ENCODE measurements around the gene MED27.

MED27 gene

DNA sequence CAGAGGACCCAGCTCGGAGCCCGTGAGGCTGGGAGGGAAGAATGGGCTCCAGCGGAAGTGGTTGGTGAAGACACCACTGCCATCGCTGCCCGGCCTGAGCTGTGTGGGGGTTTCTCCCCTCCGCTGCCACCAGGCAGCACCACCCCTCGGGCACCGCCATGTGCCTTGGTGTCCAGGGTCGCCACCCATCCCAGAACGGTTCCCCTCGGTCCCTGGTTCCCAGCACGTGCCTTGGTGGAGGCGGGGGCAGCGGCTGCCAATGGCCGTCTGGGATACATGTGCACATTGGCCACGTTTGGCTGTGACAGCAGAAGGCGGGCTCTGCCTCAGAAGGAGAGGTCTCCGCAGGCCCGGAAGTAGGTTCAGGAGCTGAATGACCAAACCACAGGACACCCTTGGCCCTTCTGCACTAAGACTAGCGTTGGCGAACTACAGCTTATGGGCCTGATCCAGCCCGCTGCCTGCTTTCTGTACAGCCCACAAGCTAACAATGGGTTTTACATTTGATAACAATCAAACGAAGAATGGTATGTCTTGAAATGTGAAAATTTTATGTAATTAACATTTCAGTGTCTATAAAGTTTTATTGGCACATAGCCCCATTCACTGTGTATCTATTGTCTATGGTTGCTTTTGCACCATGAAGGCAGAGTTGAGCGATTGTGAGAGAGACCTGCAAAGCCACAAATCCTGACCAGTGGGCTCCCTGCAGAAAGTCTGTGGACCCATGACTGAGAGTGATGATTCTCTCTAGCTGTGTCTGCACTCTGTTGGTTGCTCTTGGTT is 248.1 kb downstream of the MED27 start:
- Mint-ChIP-seq H3K27ac (no peak overlapping the region), H3K9me3 (no peaks in the 10 kb centered on the region), H3K4me3 (no peak overlapping the region), H3K36me3 (no peaks in the 10 kb centered on the region), H3K4me1 (peaks cover 6% of the 10 kb centered on the region)
- ATAC-seq (no peak), DNase-seq (ENCODE audit: low spot score in 2 of 2) (no peak)

DNA sequence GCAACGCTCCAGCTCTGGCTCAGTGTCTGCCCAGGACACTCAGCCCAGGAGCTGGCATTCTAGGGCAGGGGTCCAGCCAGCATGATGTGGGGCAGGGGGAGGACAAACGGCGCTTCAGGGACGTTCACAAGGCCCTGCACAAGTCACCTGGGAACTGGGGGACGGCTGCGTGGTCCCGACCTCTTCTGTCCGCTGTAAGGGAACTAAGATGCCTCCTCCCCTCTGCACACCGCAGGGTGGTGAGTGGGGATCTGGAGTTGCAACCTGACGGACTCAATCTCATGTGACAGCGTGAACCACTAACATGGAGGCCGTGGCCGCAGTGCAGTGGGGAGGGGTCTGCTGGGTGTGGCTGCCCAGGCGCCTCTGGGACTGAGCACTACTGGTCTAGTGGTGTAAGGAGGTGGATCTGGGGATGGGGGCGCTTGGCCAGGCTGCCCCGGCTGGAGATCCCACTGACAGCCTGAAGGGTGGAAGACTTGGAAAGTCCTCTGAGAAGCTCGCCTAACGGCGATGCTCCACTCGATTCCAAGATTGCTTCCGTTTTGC is 251.8 kb downstream of the MED27 start:
- Mint-ChIP-seq H3K4me1 (peaks cover 2% of the 10 kb centered on the region), H3K27ac (no peak overlapping the region), H3K36me3 (no peaks in the 10 kb centered on the region), H3K4me3 (no peak overlapping the region), H3K9me3 (no peaks in the 10 kb centered on the region)
- DNase-seq (ENCODE audit: low spot score in 2 of 2): no peak
- no peak for ATAC-seq

DNA sequence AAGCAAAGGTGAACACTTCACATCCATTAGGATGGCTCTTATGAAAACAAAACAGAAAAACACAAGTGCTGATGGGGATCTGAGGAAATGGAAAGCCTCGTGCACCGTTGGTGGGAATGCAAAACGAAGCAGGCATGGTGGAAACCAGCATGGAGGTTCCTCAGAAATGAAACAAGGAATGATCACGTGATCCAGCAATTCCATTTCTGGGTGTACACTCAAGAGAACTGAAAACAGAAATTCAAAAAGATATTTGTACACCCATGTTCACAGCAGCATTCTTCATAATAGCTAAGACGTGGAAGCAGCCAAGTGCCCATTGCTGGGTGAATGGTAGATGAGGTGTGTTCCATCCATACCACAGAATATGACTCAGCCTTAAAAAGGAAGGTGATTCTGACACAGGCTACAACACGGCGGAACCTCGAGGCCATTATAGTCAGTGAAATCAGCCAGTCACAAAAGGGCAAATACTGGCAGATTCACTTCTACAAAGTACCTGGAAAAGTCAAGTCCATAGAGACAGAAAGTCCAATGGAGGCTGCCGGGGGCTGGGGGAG is 252.6 kb downstream of the MED27 start:
- Mint-ChIP-seq H3K36me3 (no peaks in the 10 kb centered on the region), H3K9me3 (no peaks in the 10 kb centered on the region), H3K4me1 (no peaks in the 10 kb centered on the region), H3K4me3 (no peak overlapping the region), H3K27ac (no peak overlapping the region)
- no peak for DNase-seq (ENCODE audit: low spot score in 2 of 2)
- ATAC-seq: peak; percentile 40

DNA sequence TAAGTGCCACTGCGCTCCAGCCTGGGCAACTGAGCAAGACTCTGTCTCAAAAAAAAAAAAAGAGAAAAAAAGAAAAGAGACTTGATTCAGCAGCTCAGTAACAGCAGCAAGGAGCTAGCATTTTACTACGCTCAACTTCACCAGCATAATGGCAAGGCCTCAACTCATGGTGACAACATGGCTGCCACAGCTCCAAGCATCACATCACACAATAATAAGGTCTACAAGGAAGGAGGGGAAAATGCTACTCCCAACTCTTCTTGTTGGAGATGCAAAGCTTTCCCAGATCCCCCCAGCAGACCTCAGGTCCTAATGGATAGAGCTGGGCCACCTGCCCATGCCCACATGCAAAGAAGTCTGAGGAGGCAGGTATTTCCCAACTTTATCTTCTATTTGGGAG is 253.6 kb downstream of the MED27 start:
- no peaks in the 10 kb centered on the region for H3K4me1 Mint-ChIP-seq
- H3K4me3 Mint-ChIP-seq: no peak overlapping the region
- H3K36me3 Mint-ChIP-seq: no peaks in the 10 kb centered on the region
- H3K9me3 Mint-ChIP-seq: no peaks in the 10 kb centered on the region
- ATAC-seq (no peak), DNase-seq (ENCODE audit: low spot score in 2 of 2) (no peak)
- no peak overlapping the region for H3K27ac Mint-ChIP-seq

DNA sequence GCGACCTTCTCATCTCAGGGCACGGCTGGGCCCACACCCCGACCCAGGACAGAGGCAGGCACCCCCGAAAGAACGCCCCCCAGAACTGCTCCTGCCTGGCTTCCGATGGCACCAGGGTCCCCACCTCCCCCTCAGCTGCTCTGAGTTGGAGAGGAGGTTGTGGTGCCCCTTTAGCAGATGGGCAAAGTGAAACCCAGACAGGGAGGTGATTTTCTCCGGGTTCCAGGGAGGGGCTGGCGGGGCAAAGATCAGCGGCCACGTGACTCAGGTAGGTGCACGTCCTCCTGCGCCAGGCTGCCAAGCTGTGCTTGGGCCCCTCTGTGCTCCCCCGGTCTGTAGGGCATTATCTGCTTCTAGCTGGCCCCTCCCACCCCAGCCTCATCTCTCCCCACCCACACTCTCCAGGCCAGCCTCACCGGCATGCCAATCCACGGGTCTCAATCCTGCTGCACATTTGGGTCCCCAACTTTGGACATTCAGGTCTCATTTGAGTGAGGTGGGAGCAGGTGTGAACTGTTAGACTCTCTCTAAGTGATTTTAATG is 254.6 kb downstream of the MED27 start:
- no peak overlapping the region for H3K27ac Mint-ChIP-seq
- no peaks in the 10 kb centered on the region for H3K36me3 Mint-ChIP-seq
- DNase-seq (ENCODE audit: low spot score in 2 of 2): no peak
- no peak overlapping the region for H3K4me3 Mint-ChIP-seq
- no peak for ATAC-seq
- no peaks in the 10 kb centered on the region for H3K4me1 Mint-ChIP-seq
- H3K9me3 Mint-ChIP-seq: no peaks in the 10 kb centered on the region

DNA sequence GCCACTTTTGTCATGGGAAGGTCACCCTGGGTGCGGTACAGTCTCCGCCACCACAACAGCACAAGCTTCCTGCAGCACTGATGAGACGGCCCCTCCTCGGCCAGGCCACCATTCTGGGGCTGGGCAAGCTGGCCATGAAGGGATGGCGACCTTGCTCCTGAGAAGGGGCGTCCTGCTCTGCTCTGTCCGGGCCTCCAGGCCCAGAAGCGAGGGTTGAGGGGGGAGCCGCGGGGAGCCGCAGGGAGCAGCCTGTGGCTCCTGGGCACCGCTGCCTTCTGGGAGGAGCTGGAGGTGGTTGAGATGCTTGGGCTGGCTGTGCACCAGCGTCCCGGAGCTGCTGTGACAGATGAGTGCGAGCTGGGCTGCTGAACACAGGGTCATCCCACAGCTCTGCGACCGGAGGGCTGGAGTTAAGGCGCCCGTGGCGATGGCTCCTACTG is 255.5 kb downstream of the MED27 start:
- Mint-ChIP-seq H3K4me3 (no peak overlapping the region), H3K36me3 (no peaks in the 10 kb centered on the region), H3K4me1 (no peaks in the 10 kb centered on the region), H3K27ac (no peak overlapping the region), H3K9me3 (no peaks in the 10 kb centered on the region)
- DNase-seq (ENCODE audit: low spot score in 2 of 2) (no peak), ATAC-seq (no peak)

DNA sequence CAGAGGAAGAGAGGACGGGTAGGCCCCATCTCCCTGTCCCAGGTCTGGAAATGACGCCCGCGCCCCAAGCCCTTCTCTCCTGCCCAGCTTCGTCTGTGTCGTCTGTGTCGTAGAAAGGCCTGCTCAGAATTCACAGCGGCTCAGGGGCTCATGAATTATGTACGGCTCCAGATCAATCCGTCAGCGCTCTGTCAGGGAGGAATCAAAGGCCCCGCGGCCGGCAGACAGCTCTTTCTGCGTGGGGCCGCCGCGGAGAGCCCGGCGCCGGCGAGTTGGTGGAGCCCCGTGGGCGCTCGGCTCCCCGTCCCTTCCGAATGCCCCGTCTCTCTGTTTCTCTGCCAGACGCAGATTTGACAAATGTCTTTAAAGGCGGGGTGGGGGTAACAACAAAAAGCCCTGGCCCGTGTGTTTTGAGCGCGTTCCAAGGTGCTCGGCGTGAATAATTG is 255.9 kb downstream of the MED27 start:
- Mint-ChIP-seq H3K4me1 (no peaks in the 10 kb centered on the region), H3K27ac (no peak overlapping the region), H3K9me3 (no peaks in the 10 kb centered on the region), H3K4me3 (no peak overlapping the region), H3K36me3 (no peaks in the 10 kb centered on the region)
- ATAC-seq: peak; percentile 21
- DNase-seq (ENCODE audit: low spot score in 2 of 2): no peak

DNA sequence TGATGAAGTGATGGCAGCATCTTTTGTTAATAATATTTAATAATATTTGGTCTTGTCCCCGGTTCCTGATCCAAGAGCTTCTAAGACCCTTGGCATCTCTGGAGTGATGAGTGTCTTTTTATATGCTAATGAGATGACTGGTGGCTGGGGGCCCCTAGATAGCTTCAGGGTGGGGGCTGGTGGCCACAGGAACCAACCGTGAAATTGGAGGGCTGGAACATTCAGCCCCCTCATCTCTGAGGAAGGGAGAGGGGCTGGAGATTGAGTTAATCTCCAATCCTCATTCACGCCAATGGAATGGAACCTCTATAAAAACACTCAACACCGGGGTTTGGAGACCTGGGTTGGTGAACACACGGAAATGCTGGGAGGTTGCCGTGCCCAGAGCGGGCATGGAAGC is 261.6 kb downstream of the MED27 start:
- Mint-ChIP-seq H3K27ac (no peak overlapping the region), H3K4me1 (no peaks in the 10 kb centered on the region), H3K4me3 (no peak overlapping the region), H3K9me3 (no peaks in the 10 kb centered on the region), H3K36me3 (no peaks in the 10 kb centered on the region)
- no peak for ATAC-seq
- DNase-seq (ENCODE audit: low spot score in 2 of 2): no peak

DNA sequence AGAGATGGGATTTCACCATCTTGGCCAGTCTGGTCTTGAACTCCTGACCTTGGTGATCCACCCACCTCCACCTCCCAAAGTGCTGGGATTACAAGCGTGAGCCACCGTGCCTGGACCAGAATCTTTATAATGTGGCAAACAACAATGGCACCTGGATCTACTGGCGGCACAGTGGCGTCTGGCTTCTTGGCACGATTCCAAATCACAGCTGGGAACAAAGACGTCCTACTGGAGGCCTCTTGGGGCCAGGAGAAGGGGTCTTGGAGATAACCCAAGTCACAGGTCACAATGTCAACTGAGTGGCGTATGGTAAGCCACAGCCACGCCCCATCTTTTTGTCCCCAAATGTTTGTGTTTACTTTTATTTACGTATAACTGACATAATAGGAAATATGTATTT is 262.0 kb downstream of the MED27 start:
- H3K4me1 Mint-ChIP-seq: no peaks in the 10 kb centered on the region
- H3K27ac Mint-ChIP-seq: no peak overlapping the region
- no peak overlapping the region for H3K4me3 Mint-ChIP-seq
- no peak for DNase-seq (ENCODE audit: low spot score in 2 of 2)
- no peaks in the 10 kb centered on the region for H3K36me3 Mint-ChIP-seq
- no peak for ATAC-seq
- no peaks in the 10 kb centered on the region for H3K9me3 Mint-ChIP-seq

DNA sequence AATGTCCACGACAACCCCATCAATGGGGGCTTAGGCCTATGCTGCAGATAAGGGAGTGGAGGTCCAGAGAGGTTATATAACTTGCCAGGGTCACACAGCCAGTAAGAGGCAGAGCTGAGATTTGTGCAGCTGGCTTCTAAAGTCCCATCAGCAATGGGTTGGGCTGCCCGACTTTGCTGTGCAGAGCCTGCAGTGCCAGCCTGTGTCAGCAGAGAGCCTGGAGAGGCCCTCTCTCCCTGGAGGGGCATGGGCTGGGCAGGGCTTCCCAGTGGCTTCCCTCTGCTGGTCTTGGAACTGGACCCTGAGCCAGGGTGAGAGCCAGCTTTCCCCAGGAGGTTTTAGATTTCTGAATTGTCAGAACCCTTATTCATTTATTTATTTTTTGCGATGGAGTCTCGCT is 262.6 kb downstream of the MED27 start:
- DNase-seq (ENCODE audit: low spot score in 2 of 2): no peak
- H3K4me3 Mint-ChIP-seq: no peak overlapping the region

DNA sequence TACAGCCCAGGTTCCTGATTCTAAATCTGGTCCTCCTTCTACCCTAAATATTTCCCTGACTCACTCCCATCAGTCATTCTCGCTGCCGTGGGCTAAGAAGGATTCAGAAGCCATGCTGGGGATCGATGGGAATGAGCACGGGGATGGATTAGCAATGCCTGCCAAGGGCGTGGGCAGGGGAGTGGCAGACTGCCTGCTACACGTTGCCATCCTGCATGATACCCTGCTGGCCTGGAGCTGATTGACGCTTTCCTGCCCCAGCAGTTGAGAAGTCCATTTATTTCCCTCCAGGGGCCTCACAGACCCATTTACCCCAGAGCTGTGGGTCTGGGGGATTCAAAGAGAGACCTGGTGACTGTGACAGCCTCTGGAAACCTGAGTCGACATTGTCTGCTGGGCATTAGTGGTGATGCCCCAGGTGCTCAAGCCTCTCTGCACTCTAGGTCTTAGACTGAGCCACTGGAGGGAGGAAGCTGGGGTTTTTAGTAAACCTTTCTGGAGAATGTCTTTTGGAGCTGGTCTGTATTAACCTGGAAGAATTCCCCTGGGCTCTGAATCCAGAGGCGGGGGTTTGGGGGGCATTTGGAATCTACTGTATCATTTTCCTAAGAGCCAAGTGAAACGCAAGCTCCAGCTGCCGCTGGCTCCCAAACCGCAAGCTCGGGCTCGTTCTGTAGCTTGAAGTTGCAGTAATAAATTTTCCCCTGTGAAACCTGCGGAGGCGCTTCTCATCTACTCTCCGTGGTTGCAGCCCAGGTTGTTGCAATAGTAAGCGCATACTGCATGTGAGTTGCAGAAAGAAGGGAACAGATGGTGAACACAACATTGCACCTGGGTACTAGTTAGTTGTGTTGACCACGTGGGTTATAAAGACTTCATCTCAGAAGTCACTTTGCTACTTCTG is 263.4 kb downstream of the MED27 start:
- H3K9me3 Mint-ChIP-seq: no peaks in the 10 kb centered on the region
- no peaks in the 10 kb centered on the region for H3K36me3 Mint-ChIP-seq
- ATAC-seq (no peak), DNase-seq (ENCODE audit: low spot score in 2 of 2) (no peak)
- no peak overlapping the region for H3K27ac Mint-ChIP-seq
- H3K4me1 Mint-ChIP-seq: no peaks in the 10 kb centered on the region
- H3K4me3 Mint-ChIP-seq: no peak overlapping the region

More for the DNA sequence above, 262.6 kb downstream of the MED27 start:
- Mint-ChIP-seq H3K27ac (no peak overlapping the region), H3K36me3 (no peaks in the 10 kb centered on the region), H3K4me1 (no peaks in the 10 kb centered on the region), H3K9me3 (no peaks in the 10 kb centered on the region)
- ATAC-seq: no peak

DNA sequence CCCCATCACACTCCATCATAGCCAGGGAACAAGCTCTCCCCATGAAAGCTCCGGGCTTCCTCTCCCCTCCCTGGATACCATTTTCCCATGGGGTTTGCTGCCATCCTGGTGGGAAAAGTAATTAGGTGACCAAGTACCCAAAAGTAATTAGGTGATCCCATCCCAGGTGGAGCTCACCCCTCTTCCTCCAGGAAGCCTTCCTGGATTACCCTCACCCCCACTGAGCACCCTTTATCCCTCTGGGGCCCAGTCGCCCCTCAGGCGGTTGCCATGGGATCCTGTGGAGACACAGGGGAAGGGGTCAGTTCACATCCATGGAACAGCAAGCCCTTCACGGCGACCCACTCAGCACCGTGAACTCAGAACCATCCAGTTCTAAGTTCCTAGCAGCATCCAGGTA is 265.0 kb downstream of the MED27 start:
- Mint-ChIP-seq H3K27ac (no peak overlapping the region), H3K9me3 (no peaks in the 10 kb centered on the region), H3K36me3 (no peaks in the 10 kb centered on the region), H3K4me1 (no peaks in the 10 kb centered on the region), H3K4me3 (no peak overlapping the region)
- ATAC-seq (no peak), DNase-seq (ENCODE audit: low spot score in 2 of 2) (no peak)

DNA sequence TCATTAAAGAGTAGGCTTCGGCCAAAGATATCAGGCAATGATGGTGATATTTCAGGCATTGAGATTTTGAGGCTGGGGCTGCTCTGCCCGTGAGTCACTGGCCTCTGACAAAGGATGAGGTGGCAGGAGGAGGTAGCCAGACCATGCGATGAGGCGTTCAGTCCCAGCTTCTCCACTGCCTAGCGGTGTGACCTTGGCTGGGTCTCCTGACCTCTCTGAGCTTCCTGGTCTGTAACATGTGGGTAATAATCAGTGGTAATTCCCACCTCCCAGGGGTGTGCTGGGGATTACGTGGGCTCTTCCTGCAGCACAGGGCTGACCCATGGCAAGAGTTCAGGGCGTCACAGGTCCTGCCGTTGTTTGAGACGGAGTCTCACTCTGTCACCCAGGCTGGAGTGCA is 266.6 kb downstream of the MED27 start:
- DNase-seq (ENCODE audit: low spot score in 2 of 2) (no peak), ATAC-seq (no peak)
- Mint-ChIP-seq H3K36me3 (no peaks in the 10 kb centered on the region), H3K4me3 (no peak overlapping the region), H3K4me1 (no peaks in the 10 kb centered on the region), H3K9me3 (no peaks in the 10 kb centered on the region), H3K27ac (no peak overlapping the region)

DNA sequence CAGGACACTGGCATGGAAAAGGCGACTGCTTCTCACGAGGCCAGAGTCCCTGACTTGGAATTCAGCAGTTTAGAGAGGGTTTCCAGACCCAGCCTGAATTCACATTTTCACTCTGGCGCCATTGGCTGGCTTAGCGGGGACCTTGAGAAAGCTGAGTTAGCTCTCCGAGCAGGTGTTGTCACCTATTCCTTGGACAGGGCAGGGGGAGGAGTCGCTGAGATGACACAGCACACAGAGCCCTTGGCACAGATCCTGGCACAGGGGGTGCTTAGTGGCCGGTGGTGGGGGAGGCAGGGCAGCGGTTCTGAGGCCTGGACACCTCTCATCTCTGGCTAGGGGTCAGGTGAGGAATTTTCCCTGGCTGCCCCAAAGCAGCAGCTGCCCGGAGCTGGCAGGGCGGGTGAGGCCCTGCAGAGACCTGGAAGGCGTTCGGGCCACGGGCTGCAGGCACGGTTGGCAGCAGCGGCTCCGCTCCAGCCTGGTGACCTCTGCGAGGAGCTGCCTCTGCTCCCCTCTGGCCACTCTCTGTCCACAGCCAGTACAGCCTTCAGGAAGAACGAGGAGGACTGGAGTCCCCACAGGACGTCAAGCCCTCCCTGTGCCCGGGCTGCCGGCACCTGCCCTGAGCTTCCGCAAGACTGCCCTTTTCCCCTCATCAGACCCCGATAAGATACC is 267.4 kb downstream of the MED27 start:
- H3K9me3 Mint-ChIP-seq: no peaks in the 10 kb centered on the region
- ATAC-seq (no peak), DNase-seq (ENCODE audit: low spot score in 2 of 2) (no peak)
- no peaks in the 10 kb centered on the region for H3K4me1 Mint-ChIP-seq
- H3K27ac Mint-ChIP-seq: no peak overlapping the region
- no peaks in the 10 kb centered on the region for H3K36me3 Mint-ChIP-seq
- H3K4me3 Mint-ChIP-seq: no peak overlapping the region

DNA sequence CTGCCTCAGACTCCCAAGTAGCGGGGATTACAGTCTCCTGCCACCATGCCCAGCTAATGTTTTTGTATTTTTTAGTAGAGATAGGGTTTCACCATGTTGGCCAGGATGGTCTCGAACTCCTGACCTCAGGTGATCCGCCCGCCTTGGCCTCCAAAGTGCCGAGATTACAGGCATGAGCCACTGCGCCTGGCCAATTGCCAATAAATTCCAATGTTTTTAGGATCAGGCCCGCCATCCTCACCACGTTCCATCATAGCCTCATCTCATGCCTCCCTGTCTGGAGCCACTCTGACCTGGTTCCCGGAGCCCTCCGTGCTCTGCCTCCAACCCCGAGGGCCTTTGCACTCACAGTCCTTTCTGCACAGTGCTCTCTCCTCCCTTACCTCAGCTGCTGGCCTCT is 268.3 kb downstream of the MED27 start:
- no peaks in the 10 kb centered on the region for H3K36me3 Mint-ChIP-seq
- H3K9me3 Mint-ChIP-seq: no peaks in the 10 kb centered on the region
- no peak for DNase-seq (ENCODE audit: low spot score in 2 of 2)
- H3K27ac Mint-ChIP-seq: no peak overlapping the region
- ATAC-seq: no peak
- no peak overlapping the region for H3K4me3 Mint-ChIP-seq
- no peaks in the 10 kb centered on the region for H3K4me1 Mint-ChIP-seq

All from stimulated activated effector memory CD8-positive, alpha-beta T cell treated with anti-CD3 and anti-CD28 coated beads, Interleukin-12 subunit alpha, Interleukin-12 subunit beta, amount 100 ng/mL, for 72 hours (primary cell).